HepG2 (cell line): Measurements from ENCODE around the gene FAM53B. TPM values are rescaled to one million over a fixed set of nuclear protein-coding genes. Genes with fewer than 3 reads are reported as not detected.

Source experiments
- E2F5 ChIP-seq: sonication (generic); formaldehyde crosslinking; conservative IDR thresholded peaks from 2 replicates; pipeline ENCODE4 v1.4.0; 2020; ENCODE audit warnings: missing genetic modification reagents
- GLI4 ChIP-seq: sonication (generic); formaldehyde crosslinking; IDR thresholded peaks from 2 replicates; pipeline ENCODE4 v1.5.1; 2020; ENCODE audit warnings: missing genetic modification reagents, mild to moderate bottlenecking, moderate library complexity, borderline replicate concordance
- HDAC2 ChIP-seq: sonication (generic); formaldehyde crosslinking; IDR thresholded peaks from 2 replicates; pipeline ENCODE4 v1.4.0; 2020; ENCODE audit warnings: missing genetic modification reagents
- KDM6A ChIP-seq: IDR thresholded peaks from 2 replicates; pipeline ENCODE4 v1.6.1; 2016; ENCODE audit warnings: low read depth
- MATR3 ChIP-seq: sonication (generic); formaldehyde crosslinking; IDR thresholded peaks from 2 replicates; pipeline ENCODE4 v1.4.0; 2020; ENCODE audit warnings: missing genetic modification reagents
- NFIC ChIP-seq: IDR thresholded peaks from 2 replicates; pipeline ENCODE4 v1.6.1; 2012; ENCODE audit warnings: mild to moderate bottlenecking, low read length, inconsistent platforms
- NR2F2 ChIP-seq: IDR thresholded peaks from 2 replicates; pipeline ENCODE4 v1.6.1; 2012; ENCODE audit warnings: low read depth, inconsistent platforms, borderline replicate concordance
- PAXIP1 ChIP-seq: sonication (generic); formaldehyde crosslinking; conservative IDR thresholded peaks from 2 replicates; pipeline ENCODE4 v1.4.0; 2020; ENCODE audit warnings: mild to moderate bottlenecking, missing genetic modification reagents, moderate library complexity
- RCOR2 ChIP-seq: IDR thresholded peaks from 2 replicates; pipeline ENCODE4 v1.6.1; 2016; ENCODE audit warnings: missing biosample characterization, missing genetic modification reagents
- SETDB1 ChIP-seq: sonication (generic); formaldehyde crosslinking; IDR thresholded peaks from 2 replicates; pipeline ENCODE4 v1.5.1; 2020; ENCODE audit warnings: missing genetic modification reagents, mild to moderate bottlenecking, borderline replicate concordance
- TIGD3 ChIP-seq: sonication (generic); formaldehyde crosslinking; IDR thresholded peaks from 2 replicates; pipeline ENCODE4 v1.5.1; 2020; ENCODE audit warnings: mild to moderate bottlenecking, missing genetic modification reagents, borderline replicate concordance
- U2AF1 ChIP-seq: fragments of 200-400 bp; formaldehyde crosslinking; optimal IDR thresholded peaks from 2 replicates; pipeline ENCODE3; 2017; ENCODE audit warnings: mild to moderate bottlenecking, low read depth, low read length
- ZNF160 ChIP-seq: sonication (generic); formaldehyde crosslinking; IDR thresholded peaks from 2 replicates; pipeline ENCODE4 v1.8.0; 2022; ENCODE audit warnings: mild to moderate bottlenecking, inconsistent platforms, missing genetic modification reagents
- ZNF263 ChIP-seq: sonication (generic); formaldehyde crosslinking; IDR thresholded peaks from 2 replicates; pipeline ENCODE4 v1.4.0; 2020; ENCODE audit warnings: missing genetic modification reagents
- ZNF296 ChIP-seq: sonication (generic); formaldehyde crosslinking; conservative IDR thresholded peaks from 2 replicates; pipeline ENCODE4 v1.5.0; 2020; ENCODE audit warnings: mild to moderate bottlenecking, missing genetic modification reagents
- ZNF333 ChIP-seq: sonication (generic); formaldehyde crosslinking; IDR thresholded peaks from 2 replicates; pipeline ENCODE4 v1.4.0; 2020; ENCODE audit warnings: mild to moderate bottlenecking, missing genetic modification reagents, borderline replicate concordance
- ZNF720 ChIP-seq: sonication (generic); formaldehyde crosslinking; IDR thresholded peaks from 2 replicates; pipeline ENCODE4 v1.4.0; 2020; ENCODE audit warnings: missing genetic modification reagents
- ZNF777 ChIP-seq: sonication (generic); formaldehyde crosslinking; IDR thresholded peaks from 2 replicates; pipeline ENCODE4 v1.4.0; 2020; ENCODE audit warnings: missing genetic modification reagents
- ZNF883 ChIP-seq: sonication (generic); formaldehyde crosslinking; IDR thresholded peaks from 2 replicates; pipeline ENCODE4 v1.5.1; 2020; ENCODE audit warnings: mild to moderate bottlenecking, missing genetic modification reagents; ENCODE audit errors: not compliant biosample characterization
- polyA plus RNA-seq, 8 experiments: library from polyadenylated mRNA; depleted of rRNA in 3 of 8; stranded (reverse) in 7 of 8; unstranded in 1 of 8; fragments of >200 nt; fragmentation: Illumina TruSeq in 4 of 8; extraction: Trizol in 4 of 8; gene quantifications; 2 replicates each; pipeline versions ENCODE4 v1.2.1 to v1.2.3, GENCODE V29; 2011 to 2016; ENCODE audit warnings: low read depth in 4 of 8, missing spikeins in 1 of 8, mixed read lengths in 1 of 8; ENCODE audit not compliant: insufficient read depth in 1 of 8
- total RNA-seq, 5 experiments: library from RNA; depleted of rRNA; stranded (reverse); fragments of >200 nt; fragmentation: Illumina TruSeq; extraction: Trizol; gene quantifications; 2 replicates each; pipeline ENCODE4 v1.2.3, GENCODE V29; 2016; ENCODE audit warnings: low read depth in 1 of 5
- TF ChIP-seq, protein P1 (sequence below): sonication (generic); formaldehyde crosslinking; IDR thresholded peaks from 2 replicates; pipeline ENCODE4 v1.4.0; 2020; ENCODE audit warnings: missing genetic modification reagents
- TF ChIP-seq, protein P2 (sequence below): sonication (generic); formaldehyde crosslinking; IDR thresholded peaks from 2 replicates; pipeline ENCODE4 v1.4.0; 2020; ENCODE audit warnings: mild to moderate bottlenecking, missing genetic modification reagents

The FAM53B gene
- total and polyA plus RNA-seq, 2 of the 13 experiments (the other 11 are each of a cell fraction or from before 2014, with no cell fraction given): 6.4 to 19.3 TPM

- TF ChIP-seq E2F5: no peak
- TF ChIP-seq RCOR2 (CRISPR knock-in tag): peak; percentile 35; the same call in 1 of the 2 replicates
- no peak for TF ChIP-seq ZNF720 (CRISPR knock-in tag)
- 0 out of 2 replicates have a peak, but pooled peaks have one; percentile 31 for TF ChIP-seq KDM6A (CRISPR knock-in tag)
- TF ChIP-seq ZNF883 (CRISPR knock-in tag): no peak
- no peak for TF ChIP-seq U2AF1
- TF ChIP-seq GLI4: no peak
- no peak for TF ChIP-seq NFIC
- TF ChIP-seq ZNF777 (CRISPR knock-in tag): no peak
- TF ChIP-seq TIGD3: no peak
- TF ChIP-seq, protein P1, sequence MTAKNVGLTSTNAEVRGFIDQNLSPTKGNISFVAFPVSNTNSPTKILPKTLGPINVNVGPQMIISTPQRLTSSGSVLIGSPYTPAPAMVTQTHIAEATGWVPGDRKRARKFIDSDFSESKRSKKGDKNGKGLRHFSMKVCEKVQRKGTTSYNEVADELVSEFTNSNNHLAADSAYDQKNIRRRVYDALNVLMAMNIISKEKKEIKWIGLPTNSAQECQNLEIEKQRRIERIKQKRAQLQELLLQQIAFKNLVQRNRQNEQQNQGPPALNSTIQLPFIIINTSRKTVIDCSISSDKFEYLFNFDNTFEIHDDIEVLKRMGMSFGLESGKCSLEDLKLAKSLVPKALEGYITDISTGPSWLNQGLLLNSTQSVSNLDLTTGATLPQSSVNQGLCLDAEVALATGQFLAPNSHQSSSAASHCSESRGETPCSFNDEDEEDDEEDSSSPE (CRISPR knock-in tag): no peak
- TF ChIP-seq HDAC2 (CRISPR knock-in tag): peak; percentile 66; the same call in 1 of the 2 replicates
- TF ChIP-seq PAXIP1 (CRISPR knock-in tag): peak; percentile 88
- TF ChIP-seq SETDB1 (CRISPR knock-in tag): no peak
- no peak for TF ChIP-seq NR2F2
- TF ChIP-seq, protein P2, sequence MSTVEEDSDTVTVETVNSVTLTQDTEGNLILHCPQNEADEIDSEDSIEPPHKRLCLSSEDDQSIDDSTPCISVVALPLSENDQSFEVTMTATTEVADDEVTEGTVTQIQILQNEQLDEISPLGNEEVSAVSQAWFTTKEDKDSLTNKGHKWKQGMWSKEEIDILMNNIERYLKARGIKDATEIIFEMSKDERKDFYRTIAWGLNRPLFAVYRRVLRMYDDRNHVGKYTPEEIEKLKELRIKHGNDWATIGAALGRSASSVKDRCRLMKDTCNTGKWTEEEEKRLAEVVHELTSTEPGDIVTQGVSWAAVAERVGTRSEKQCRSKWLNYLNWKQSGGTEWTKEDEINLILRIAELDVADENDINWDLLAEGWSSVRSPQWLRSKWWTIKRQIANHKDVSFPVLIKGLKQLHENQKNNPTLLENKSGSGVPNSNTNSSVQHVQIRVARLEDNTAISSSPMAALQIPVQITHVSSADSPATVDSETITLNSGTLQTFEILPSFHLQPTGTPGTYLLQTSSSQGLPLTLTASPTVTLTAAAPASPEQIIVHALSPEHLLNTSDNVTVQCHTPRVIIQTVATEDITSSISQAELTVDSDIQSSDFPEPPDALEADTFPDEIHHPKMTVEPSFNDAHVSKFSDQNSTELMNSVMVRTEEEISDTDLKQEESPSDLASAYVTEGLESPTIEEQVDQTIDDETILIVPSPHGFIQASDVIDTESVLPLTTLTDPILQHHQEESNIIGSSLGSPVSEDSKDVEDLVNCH (CRISPR knock-in tag): no peak
- TF ChIP-seq ZNF333 (CRISPR knock-in tag): no peak
- peak; percentile 88 for TF ChIP-seq ZNF263 (CRISPR knock-in tag)
- no peak for TF ChIP-seq ZNF296
- no peak for TF ChIP-seq MATR3 (CRISPR knock-in tag)
- no peak for TF ChIP-seq ZNF160 (CRISPR knock-in tag)
These were observed 35.9 kb downstream of the FAM53B start (continued) for GRCh38 chr10:124708246-124708779.
